ENCODE measurements around the gene RAE1. TPM values are rescaled to one million over a fixed set of nuclear protein-coding genes. Genes with fewer than 3 reads are reported as not detected.

RAE1 gene
- total RNA-seq, 1 donor from 2014 or later, result 44.6 TPM

DNA sequence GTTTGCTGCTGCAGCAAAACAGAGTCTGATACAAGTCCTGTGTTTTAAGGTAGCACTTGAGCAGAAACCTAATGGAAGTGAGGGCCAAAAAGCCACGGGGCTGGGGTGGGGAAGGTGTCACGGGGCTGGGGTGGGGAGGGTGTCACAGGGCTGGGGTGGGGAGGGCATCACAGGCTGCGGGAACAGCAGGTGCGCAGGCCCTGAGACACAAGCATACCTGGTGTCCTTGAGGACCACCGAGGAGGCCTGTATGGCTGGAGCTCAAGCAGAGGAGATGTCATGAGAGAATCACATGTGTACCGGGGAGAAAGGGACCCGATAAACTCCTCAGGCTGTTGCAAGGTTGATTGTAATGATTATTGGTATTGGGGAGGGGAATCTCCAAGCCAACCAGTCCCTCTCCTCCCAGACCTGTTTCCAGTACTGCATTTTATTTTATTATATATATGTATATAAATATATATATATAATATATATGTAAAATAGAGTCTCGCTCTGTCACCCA lies 35.0 kb upstream of the RAE1 start:
- Mint-ChIP-seq H3K4me3 (ENCODE audit: low read depth) (no peak overlapping the region), H3K4me1 (ENCODE audit: low read depth) (no peaks in the 10 kb centered on the region), H3K27ac (no peak overlapping the region), H3K27me3 (peaks cover 21% of the 10 kb centered on the region), H3K9me3 (ENCODE audit: low read depth) (no peaks in the 10 kb centered on the region), H3K36me3 (ENCODE audit: insufficient read depth) (no peaks in the 10 kb centered on the region)
- no peak for DNase-seq (ENCODE audit: low spot score, unreplicated experiment)
- TF ChIP-seq, protein P1, sequence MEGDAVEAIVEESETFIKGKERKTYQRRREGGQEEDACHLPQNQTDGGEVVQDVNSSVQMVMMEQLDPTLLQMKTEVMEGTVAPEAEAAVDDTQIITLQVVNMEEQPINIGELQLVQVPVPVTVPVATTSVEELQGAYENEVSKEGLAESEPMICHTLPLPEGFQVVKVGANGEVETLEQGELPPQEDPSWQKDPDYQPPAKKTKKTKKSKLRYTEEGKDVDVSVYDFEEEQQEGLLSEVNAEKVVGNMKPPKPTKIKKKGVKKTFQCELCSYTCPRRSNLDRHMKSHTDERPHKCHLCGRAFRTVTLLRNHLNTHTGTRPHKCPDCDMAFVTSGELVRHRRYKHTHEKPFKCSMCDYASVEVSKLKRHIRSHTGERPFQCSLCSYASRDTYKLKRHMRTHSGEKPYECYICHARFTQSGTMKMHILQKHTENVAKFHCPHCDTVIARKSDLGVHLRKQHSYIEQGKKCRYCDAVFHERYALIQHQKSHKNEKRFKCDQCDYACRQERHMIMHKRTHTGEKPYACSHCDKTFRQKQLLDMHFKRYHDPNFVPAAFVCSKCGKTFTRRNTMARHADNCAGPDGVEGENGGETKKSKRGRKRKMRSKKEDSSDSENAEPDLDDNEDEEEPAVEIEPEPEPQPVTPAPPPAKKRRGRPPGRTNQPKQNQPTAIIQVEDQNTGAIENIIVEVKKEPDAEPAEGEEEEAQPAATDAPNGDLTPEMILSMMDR (IDR thresholded peaks at IDR 0.05; ENCODE audit: unreplicated experiment), result no peak

- TF ChIP-seq, protein P1 (IDR thresholded peaks at IDR 0.05; ENCODE audit: unreplicated experiment), result no peak
- no peak for DNase-seq (ENCODE audit: low spot score, unreplicated experiment)
- Mint-ChIP-seq H3K27ac (no peak overlapping the region), H3K36me3 (ENCODE audit: insufficient read depth) (no peaks in the 10 kb centered on the region), H3K27me3 (peaks cover 26% of the 10 kb centered on the region), H3K4me1 (ENCODE audit: low read depth) (no peaks in the 10 kb centered on the region), H3K9me3 (ENCODE audit: low read depth) (no peaks in the 10 kb centered on the region), H3K4me3 (ENCODE audit: low read depth) (no peak overlapping the region)
Measured at GRCh38 chr20:57316795-57317201, 34.3 kb upstream of the RAE1 start.

DNA sequence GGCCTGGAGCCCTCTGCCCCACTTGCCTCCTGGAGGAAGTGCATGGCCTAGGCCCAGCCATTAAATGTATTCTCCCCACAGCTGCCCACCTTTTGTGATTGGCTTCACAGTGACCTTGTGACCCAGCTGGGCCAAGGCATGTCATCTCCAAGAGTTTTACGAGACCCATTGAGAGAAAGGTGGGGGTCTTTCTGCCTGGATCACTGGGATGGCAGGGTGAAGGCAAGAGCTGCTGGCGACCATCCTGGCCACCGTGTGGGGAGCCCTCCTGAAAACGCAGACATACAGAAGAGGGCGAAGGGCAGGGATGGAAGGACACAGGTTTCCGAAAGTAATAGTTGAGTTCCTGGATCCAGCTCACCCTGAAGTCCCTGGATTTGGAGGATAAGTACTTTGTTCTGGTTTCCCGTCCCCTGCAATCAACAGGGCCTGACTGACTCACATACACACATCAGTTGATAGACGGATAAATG lies 33.7 kb upstream of the RAE1 start:
- Mint-ChIP-seq H3K27ac (no peak overlapping the region), H3K9me3 (ENCODE audit: low read depth) (no peaks in the 10 kb centered on the region), H3K4me1 (ENCODE audit: low read depth) (no peaks in the 10 kb centered on the region), H3K27me3 (peaks cover 30% of the 10 kb centered on the region), H3K4me3 (ENCODE audit: low read depth) (no peak overlapping the region), H3K36me3 (ENCODE audit: insufficient read depth) (no peaks in the 10 kb centered on the region)
- no peak for DNase-seq (ENCODE audit: low spot score, unreplicated experiment)
- TF ChIP-seq, protein P1 (IDR thresholded peaks at IDR 0.05; ENCODE audit: unreplicated experiment), result no peak

- Mint-ChIP-seq H3K36me3 (ENCODE audit: insufficient read depth) (no peaks in the 10 kb centered on the region), H3K9me3 (ENCODE audit: low read depth) (no peaks in the 10 kb centered on the region), H3K4me1 (ENCODE audit: low read depth) (no peaks in the 10 kb centered on the region), H3K27me3 (peaks cover 35% of the 10 kb centered on the region), H3K4me3 (ENCODE audit: low read depth) (no peak overlapping the region), H3K27ac (no peak overlapping the region)
- no peak for DNase-seq (ENCODE audit: low spot score, unreplicated experiment)
- TF ChIP-seq, protein P1 (IDR thresholded peaks at IDR 0.05; ENCODE audit: unreplicated experiment), result no peak
Measured at GRCh38 chr20:57317789-57318371, 33.2 kb upstream of the RAE1 start.

DNA sequence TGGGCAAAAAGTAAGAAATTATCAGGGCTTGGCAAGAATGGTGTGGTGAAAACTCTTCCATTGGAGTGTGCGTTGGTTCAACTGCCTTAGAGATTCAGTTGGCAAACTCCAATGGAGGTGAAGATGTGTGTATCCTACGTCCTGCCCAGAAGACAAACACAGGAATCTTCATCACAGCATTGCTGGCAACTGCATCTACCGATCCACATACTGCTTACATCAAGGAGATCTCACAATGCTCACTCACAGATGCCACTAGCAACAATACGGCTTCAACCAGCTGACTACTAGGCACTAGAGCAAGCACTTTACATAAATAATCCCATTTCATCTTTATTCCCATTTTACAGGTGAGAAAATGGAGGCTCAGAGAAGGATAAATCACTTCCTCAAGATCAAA lies 31.5 kb upstream of the RAE1 start:
- H3K27ac Mint-ChIP-seq, result no peak overlapping the region
- TF ChIP-seq, protein P1 (IDR thresholded peaks at IDR 0.05; ENCODE audit: unreplicated experiment), result no peak
- H3K9me3 Mint-ChIP-seq (ENCODE audit: low read depth), result no peaks in the 10 kb centered on the region
- H3K4me1 Mint-ChIP-seq (ENCODE audit: low read depth), result no peaks in the 10 kb centered on the region
- H3K36me3 Mint-ChIP-seq (ENCODE audit: insufficient read depth), result no peaks in the 10 kb centered on the region
- DNase-seq (ENCODE audit: low spot score, unreplicated experiment), result no peak
- H3K4me3 Mint-ChIP-seq (ENCODE audit: low read depth), result no peak overlapping the region
- peaks cover 38% of the 10 kb centered on the region for H3K27me3 Mint-ChIP-seq

Measured in progenitor cell of endocrine pancreas (in vitro differentiated cells).